WTC11 (cell line): ENCODE measurements around the gene KLHL14.

Experiments used
- CTCF ChIP-seq: fragments of 200-600 bp; IDR thresholded peaks from 2 replicates; pipeline ENCODE4 v1.8.0; 2022; ENCODE audit warnings: antibody characterized with exemption
- FOXJ3 ChIP-seq: sonication (generic); formaldehyde crosslinking; IDR thresholded peaks from 2 replicates; pipeline ENCODE4 v1.9.0; 2021; ENCODE audit warnings: missing genetic modification reagents, mild to moderate bottlenecking, borderline replicate concordance
- PRRX2 ChIP-seq: fragments of 250-450 bp; sonication (Bioruptor Pico); IDR thresholded peaks from 2 replicates; pipeline ENCODE4 v1.8.0; 2021; ENCODE audit warnings: mild to moderate bottlenecking
- SP1 ChIP-seq: sonication (generic); formaldehyde crosslinking; conservative IDR thresholded peaks from 2 replicates; pipeline ENCODE4 v1.8.1; 2022; ENCODE audit warnings: missing genetic modification reagents
- TCF7 ChIP-seq: sonication (generic); formaldehyde crosslinking; IDR thresholded peaks from 2 replicates; pipeline ENCODE4 v1.8.0; 2022; ENCODE audit warnings: mild to moderate bottlenecking, low read depth, missing genetic modification reagents, moderate library complexity
- ZNF138 ChIP-seq: sonication (generic); formaldehyde crosslinking; conservative IDR thresholded peaks from 2 replicates; pipeline ENCODE4 v1.8.1; 2022; ENCODE audit warnings: mild to moderate bottlenecking, moderate library complexity, missing genetic modification reagents

GRCh38 chr18:32822197-32822596, 49.4 kb upstream of the KLHL14 start:
- TF ChIP-seq CTCF (no peak), ZNF138 (CRISPR knock-in tag) (no peak), TCF7 (CRISPR knock-in tag) (no peak), FOXJ3 (CRISPR knock-in tag) (no peak), PRRX2 (CRISPR knock-in tag) (no peak), SP1 (no peak)
